ENCODE measurements around the gene FCRL3. TPM values are rescaled to one million over a fixed set of nuclear protein-coding genes. Genes with fewer than 3 reads are reported as not detected.

FCRL3 gene
- total and polyA plus RNA-seq, 12 donors, result 0.03 to 0.46 (median 0.08) TPM; not detected in 5

DNA sequence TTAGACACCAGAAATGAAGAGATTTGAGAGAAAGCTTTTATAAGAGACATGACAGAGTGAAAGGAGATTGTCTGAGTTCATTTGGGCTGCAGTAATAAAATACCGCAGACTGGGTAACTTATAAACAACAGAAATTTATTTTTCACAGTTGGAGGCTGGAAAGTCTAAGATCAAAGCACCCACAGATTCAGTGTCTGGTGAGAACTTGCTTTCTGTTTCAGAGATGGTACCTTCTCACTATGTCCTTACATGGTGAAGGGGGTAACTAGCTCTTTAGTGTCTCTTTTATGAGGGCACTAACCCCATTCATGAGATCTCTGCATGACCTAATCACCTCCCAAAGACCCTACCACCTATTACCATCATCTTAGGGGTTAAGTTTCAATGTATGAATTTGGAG lies 71.8 kb downstream of the FCRL3 start:
- H3K27me3 ChIP-seq, result no peaks in the 10 kb centered on the region
- no peaks in the 10 kb centered on the region for H3K36me3 ChIP-seq (replicated peaks in 1 of 2)
- TF ChIP-seq, protein P1, sequence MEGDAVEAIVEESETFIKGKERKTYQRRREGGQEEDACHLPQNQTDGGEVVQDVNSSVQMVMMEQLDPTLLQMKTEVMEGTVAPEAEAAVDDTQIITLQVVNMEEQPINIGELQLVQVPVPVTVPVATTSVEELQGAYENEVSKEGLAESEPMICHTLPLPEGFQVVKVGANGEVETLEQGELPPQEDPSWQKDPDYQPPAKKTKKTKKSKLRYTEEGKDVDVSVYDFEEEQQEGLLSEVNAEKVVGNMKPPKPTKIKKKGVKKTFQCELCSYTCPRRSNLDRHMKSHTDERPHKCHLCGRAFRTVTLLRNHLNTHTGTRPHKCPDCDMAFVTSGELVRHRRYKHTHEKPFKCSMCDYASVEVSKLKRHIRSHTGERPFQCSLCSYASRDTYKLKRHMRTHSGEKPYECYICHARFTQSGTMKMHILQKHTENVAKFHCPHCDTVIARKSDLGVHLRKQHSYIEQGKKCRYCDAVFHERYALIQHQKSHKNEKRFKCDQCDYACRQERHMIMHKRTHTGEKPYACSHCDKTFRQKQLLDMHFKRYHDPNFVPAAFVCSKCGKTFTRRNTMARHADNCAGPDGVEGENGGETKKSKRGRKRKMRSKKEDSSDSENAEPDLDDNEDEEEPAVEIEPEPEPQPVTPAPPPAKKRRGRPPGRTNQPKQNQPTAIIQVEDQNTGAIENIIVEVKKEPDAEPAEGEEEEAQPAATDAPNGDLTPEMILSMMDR (IDR thresholded peaks at IDR 0.05), result no peak
- TF ChIP-seq POLR2A (IDR thresholded peaks at IDR 0.05), result no peak
- H3K4me1 ChIP-seq (replicated peaks in 1 of 2), result no peaks in the 10 kb centered on the region
- intact Hi-C loops (cut with DNase I), result no loop called here
- H3K9me3 ChIP-seq (replicated peaks in 1 of 3), result no peaks in the 10 kb centered on the region
- no peak overlapping the region for H3K27ac ChIP-seq
- H3K4me3 ChIP-seq, result no peak overlapping the region
- DNase-seq, result no peak
- WGBS, 4 donors, result 86 to 100% (median 95%) methylated on average over 1 of the region's 1 CpG

Other genes with a start within 250 kb of the FCRL3 start
- gene FCRL5, start 148.3 kb downstream of the FCRL3 start, total RNA-seq, result under 1 TPM in 4 of 9 donors, not detected in 5; under 0.01 to 0.36 (median 0.19) TPM
- 1 to 10 TPM in 1 of 3 donors, under 1 TPM in 2; under 0.01 to 1.1 (median 0.40) TPM for gene FCRL5, start 148.3 kb downstream of the FCRL3 start, polyA plus RNA-seq
- not detected for gene FCRL4, start 102.7 kb downstream of the FCRL3 start, total RNA-seq
- not detected for gene FCRL4, start 102.7 kb downstream of the FCRL3 start, polyA plus RNA-seq
- not detected for gene FCRL2, start 76.4 kb upstream of the FCRL3 start, total RNA-seq
- under 1 TPM; 0.03 to 0.15 (median 0.08) TPM for gene FCRL2, start 76.4 kb upstream of the FCRL3 start, polyA plus RNA-seq
- gene FCRL1, start 119.4 kb upstream of the FCRL3 start, total RNA-seq, result under 1 TPM in 1 of 9 donors, not detected in 8; 0.40 TPM
- under 1 TPM in 1 of 3 donors, not detected in 2; 0.03 TPM for gene FCRL1, start 119.4 kb upstream of the FCRL3 start, polyA plus RNA-seq
- gene CD5L, start 141.0 kb upstream of the FCRL3 start, total RNA-seq, result 1 to 10 TPM in 1 of 9 donors, under 1 TPM in 1, not detected in 7; 0.32 to 2.4 TPM
- gene CD5L, start 141.0 kb upstream of the FCRL3 start, polyA plus RNA-seq, result under 1 TPM in 1 of 3 donors, not detected in 2; 0.16 TPM